Measurements from ENCODE around the gene COPS4.
"Not testable (repeated sequence)": the region's sequence is repeated elsewhere in the genome, so short reads cannot be mapped to it uniquely, and the experiment has no call there.

The COPS4 gene

GRCh38 chr4:83012200-83012686, 22.7 kb upstream of the COPS4 start:
- DNase-seq (ENCODE audit: insufficient read length, low spot score) = peak; percentile 17
- no peak for FAIRE-seq

GRCh38 chr4:83012687-83013419, 22.1 kb upstream of the COPS4 start:
- peak; percentile 56; the same call in 1 of the 2 replicates for TF ChIP-seq POLR2A (IDR thresholded peaks at IDR 0.05; ENCODE audit: low read depth, low read length)
- FAIRE-seq = peak; percentile 83
- DNase-seq (ENCODE audit: insufficient read length, low spot score) = peak; percentile 71

More at GRCh38 chr4:83012200-83012686, 22.7 kb upstream of the COPS4 start:
- TF ChIP-seq POLR2A (IDR thresholded peaks at IDR 0.05; ENCODE audit: low read depth, low read length) = no peak

GRCh38 chr4:83013420-83013867, 21.5 kb upstream of the COPS4 start:
- TF ChIP-seq POLR2A (IDR thresholded peaks at IDR 0.05; ENCODE audit: low read depth, low read length) = no peak
- DNase-seq (ENCODE audit: insufficient read length, low spot score) = no peak

GRCh38 chr4:83013902-83014301, 21.1 kb upstream of the COPS4 start:
- no peak for TF ChIP-seq POLR2A (IDR thresholded peaks at IDR 0.05; ENCODE audit: low read depth, low read length)
- DNase-seq (ENCODE audit: insufficient read length, low spot score) = no peak
- FAIRE-seq = no peak

More at GRCh38 chr4:83013420-83013867, 21.5 kb upstream of the COPS4 start:
- no peak for FAIRE-seq

GRCh38 chr4:83019794-83020494, 15.0 kb upstream of the COPS4 start:
- FAIRE-seq (no peak), DNase-seq (ENCODE audit: insufficient read length, low spot score) (no peak)
- no peak for TF ChIP-seq POLR2A (IDR thresholded peaks at IDR 0.05; ENCODE audit: low read depth, low read length)

GRCh38 chr4:83022724-83023450, 12.1 kb upstream of the COPS4 start:
- no peak for TF ChIP-seq POLR2A (IDR thresholded peaks at IDR 0.05; ENCODE audit: low read depth, low read length)
- DNase-seq (ENCODE audit: insufficient read length, low spot score) (no peak), FAIRE-seq (no peak)

GRCh38 chr4:83023599-83023998, 11.4 kb upstream of the COPS4 start:
- FAIRE-seq; DNase-seq (ENCODE audit: insufficient read length, low spot score): not testable (repeated sequence)

- DNase-seq (ENCODE audit: insufficient read length, low spot score) (no peak), FAIRE-seq (no peak)
- no peak for TF ChIP-seq POLR2A (IDR thresholded peaks at IDR 0.05; ENCODE audit: low read depth, low read length)
Observed at GRCh38 chr4:83024233-83024632, 10.8 kb upstream of the COPS4 start.

GRCh38 chr4:83025563-83025962, 9.4 kb upstream of the COPS4 start:
- DNase-seq (ENCODE audit: insufficient read length, low spot score) (no peak), FAIRE-seq (no peak)
- TF ChIP-seq POLR2A (IDR thresholded peaks at IDR 0.05; ENCODE audit: low read depth, low read length) = no peak

GRCh38 chr4:83028976-83029375, 6.0 kb upstream of the COPS4 start:
- no peak for TF ChIP-seq POLR2A (IDR thresholded peaks at IDR 0.05; ENCODE audit: low read depth, low read length)
- no peak for DNase-seq (ENCODE audit: insufficient read length, low spot score)
- FAIRE-seq = no peak

- FAIRE-seq (no peak), DNase-seq (ENCODE audit: insufficient read length, low spot score) (no peak)
- no peak for TF ChIP-seq POLR2A (IDR thresholded peaks at IDR 0.05; ENCODE audit: low read depth, low read length)
Observed at GRCh38 chr4:83029688-83030087, 5.3 kb upstream of the COPS4 start.

GRCh38 chr4:83036991-83037665, 2.1 kb downstream of the COPS4 start:
- DNase-seq (ENCODE audit: insufficient read length, low spot score) (no peak), FAIRE-seq (no peak)
- TF ChIP-seq POLR2A (IDR thresholded peaks at IDR 0.05; ENCODE audit: low read depth, low read length) = no peak

- TF ChIP-seq POLR2A (IDR thresholded peaks at IDR 0.05; ENCODE audit: low read depth, low read length) = no peak
- no peak for DNase-seq (ENCODE audit: insufficient read length, low spot score)
- no peak for FAIRE-seq
Observed at GRCh38 chr4:83040269-83040668, 5.3 kb downstream of the COPS4 start.

GRCh38 chr4:83043157-83043556, 8.2 kb downstream of the COPS4 start:
- DNase-seq (ENCODE audit: insufficient read length, low spot score); FAIRE-seq: not testable (repeated sequence)

Measured in H54 (cell line).